HFF-Myc (cell line): ENCODE data around the gene IL22RA2.

Source experiments
- DNase-seq: peaks from one replicate; pipeline ENCODE4 v3.0.0-alpha.2; 2011; ENCODE audit warnings: low read depth; ENCODE audit errors: extremely low read depth
- H3K4me3 ChIP-seq: replicated peaks from 2 replicates; pipeline ENCODE4 v1.5.1; 2011; ENCODE audit warnings: low read depth, mild to moderate bottlenecking, control low read depth, low read length
- CTCF ChIP-seq: IDR thresholded peaks from 2 replicates; pipeline ENCODE4 v1.5.1; 2012; ENCODE audit warnings: mild to moderate bottlenecking, low read depth, low read length, control low read depth; ENCODE audit errors: missing control alignments

Gene IL22RA2

DNA sequence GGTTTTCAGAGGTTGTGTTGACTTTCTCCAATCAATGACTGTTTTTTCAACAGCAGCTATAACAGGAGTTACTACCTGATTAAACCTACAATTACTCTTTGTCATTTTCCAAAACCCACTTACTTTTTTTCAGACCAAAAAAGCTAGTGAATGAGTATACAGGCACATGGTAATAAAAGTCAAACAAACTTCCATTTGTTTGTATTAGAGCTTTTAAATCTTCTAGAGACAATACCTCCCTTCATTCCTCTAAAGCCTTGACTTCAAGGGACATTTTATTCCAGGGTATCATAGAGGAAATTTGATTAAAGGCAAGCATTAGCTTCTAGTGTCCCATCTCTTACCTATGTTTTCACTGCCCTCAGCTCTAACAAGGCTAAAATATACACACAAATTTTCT lies 52.7 kb downstream of the IL22RA2 start:
- DNase-seq: no peak
- H3K4me3 ChIP-seq: no peak overlapping the region
- no peak for TF ChIP-seq CTCF

- no peak overlapping the region for H3K4me3 ChIP-seq
- no peak for TF ChIP-seq CTCF
- no peak for DNase-seq
These were observed 54.0 kb downstream of the IL22RA2 start for GRCh38 chr6:137119196-137120104.

DNA sequence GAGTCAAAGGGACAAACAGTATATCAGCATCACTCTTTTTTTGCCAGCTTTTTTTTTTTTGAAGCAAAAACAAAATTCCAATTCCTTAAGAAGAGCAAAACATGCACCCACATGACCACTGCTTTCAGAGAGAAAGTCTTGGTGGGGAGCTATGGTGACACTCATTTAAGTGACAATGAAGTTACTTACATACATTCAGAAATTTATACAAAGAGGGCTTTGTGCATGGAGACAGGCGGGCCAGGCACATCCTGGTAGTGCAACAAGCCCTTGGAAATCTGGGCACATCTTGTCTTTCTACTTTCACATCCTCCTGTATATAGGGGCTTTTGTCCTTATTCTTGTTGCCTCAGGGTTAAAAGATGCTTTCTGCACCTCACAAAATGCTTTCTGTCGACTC lies 55.9 kb downstream of the IL22RA2 start:
- DNase-seq: no peak
- no peak for TF ChIP-seq CTCF

GRCh38 chr6:137116807-137117206 lies 56.6 kb downstream of the IL22RA2 start:
- TF ChIP-seq CTCF: no peak
- DNase-seq: no peak
- no peak overlapping the region for H3K4me3 ChIP-seq

More for the DNA sequence above, 55.9 kb downstream of the IL22RA2 start:
- H3K4me3 ChIP-seq: no peak overlapping the region

DNA sequence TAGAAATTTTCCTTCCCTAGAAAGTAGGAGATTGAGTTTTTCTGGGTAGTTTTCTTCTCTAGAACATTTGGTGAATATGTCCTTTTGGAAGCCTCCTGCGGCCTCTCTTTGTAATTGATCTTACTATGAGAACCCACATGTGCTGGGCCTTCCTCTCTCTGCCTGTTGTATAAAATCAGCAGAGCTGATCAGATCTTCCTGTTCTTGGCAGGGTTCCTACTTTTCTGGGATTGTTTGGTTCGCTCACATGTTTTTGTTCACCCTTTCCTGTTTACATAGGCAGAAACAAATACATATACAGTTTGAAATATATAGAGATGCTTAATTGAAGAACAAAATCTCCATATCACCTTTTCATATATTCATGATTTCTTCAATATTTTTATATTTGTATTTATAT lies 57.8 kb downstream of the IL22RA2 start:
- no peak overlapping the region for H3K4me3 ChIP-seq
- TF ChIP-seq CTCF: no peak
- DNase-seq: no peak

GRCh38 chr6:137112067-137112355 lies 61.4 kb downstream of the IL22RA2 start:
- no peak for TF ChIP-seq CTCF
- DNase-seq: peak; percentile 5
- H3K4me3 ChIP-seq: no peak overlapping the region
